H9 (cell line): ENCODE results near the gene CLDN16. TPM values are rescaled to one million over a fixed set of nuclear protein-coding genes. Genes with fewer than 3 reads are reported as not detected.

Experiments
- DNase-seq: peaks from one replicate; pipeline ENCODE4 v3.0.0-alpha.2; 2017
- H2AFZ ChIP-seq: one replicate; pipeline ENCODE4 v1.6.1; 2013; ENCODE audit warnings: mild to moderate bottlenecking, low read length, control low read depth, moderate library complexity
- H2AK5ac ChIP-seq: 2 replicates; pipeline ENCODE4 v1.6.1; 2013; ENCODE audit warnings: low read length, control low read depth, mixed read lengths; ENCODE audit not compliant: insufficient read length
- H2BK120ac ChIP-seq: one replicate; pipeline ENCODE4 v1.6.1; 2013; ENCODE audit warnings: low read depth, mild to moderate bottlenecking, low read length, control low read depth, inconsistent platforms; ENCODE audit not compliant: poor library complexity, severe bottlenecking
- H2BK12ac ChIP-seq: 2 replicates; pipeline ENCODE4 v1.6.1; 2013; ENCODE audit warnings: low read length, control low read depth, mixed read lengths, low read depth; ENCODE audit not compliant: insufficient read length
- H2BK15ac ChIP-seq: 2 replicates; pipeline ENCODE4 v1.6.1; 2013; ENCODE audit warnings: low read depth, low read length, control low read depth
- H2BK20ac ChIP-seq: one replicate; pipeline ENCODE4 v1.6.1; 2013; ENCODE audit warnings: low read depth, mild to moderate bottlenecking, low read length, control low read depth, inconsistent platforms; ENCODE audit not compliant: poor library complexity, severe bottlenecking
- H2BK5ac ChIP-seq: 2 replicates; pipeline ENCODE4 v1.6.1; 2013; ENCODE audit warnings: low read length, control low read depth, mixed read lengths; ENCODE audit not compliant: insufficient read length
- H3K14ac ChIP-seq: 2 replicates; pipeline ENCODE4 v1.6.1; 2013; ENCODE audit warnings: low read length, control low read depth; ENCODE audit not compliant: insufficient read depth
- H3K18ac ChIP-seq: 2 replicates; pipeline ENCODE4 v1.6.1; 2013; ENCODE audit warnings: low read depth, mild to moderate bottlenecking, mixed read lengths, low read length, control low read depth; ENCODE audit not compliant: insufficient read length
- H3K23ac ChIP-seq: 2 replicates; pipeline ENCODE4 v1.6.1; 2013; ENCODE audit warnings: low read length, control low read depth, mixed read lengths, low read depth; ENCODE audit not compliant: insufficient read length
- H3K23me2 ChIP-seq: 2 replicates; pipeline ENCODE4 v1.6.1; 2013; ENCODE audit warnings: low read depth, mild to moderate bottlenecking, mixed read lengths, low read length, control low read depth; ENCODE audit not compliant: insufficient read length, poor library complexity, severe bottlenecking
- H3K27ac ChIP-seq: 2 replicates; pipeline ENCODE4 v1.5.1; 2013; ENCODE audit warnings: low read length, control low read depth, mixed read lengths, low read depth; ENCODE audit not compliant: insufficient read length
- H3K27me3 ChIP-seq: 2 replicates; pipeline ENCODE4 v1.6.1; 2013; ENCODE audit warnings: low read length, control low read depth, inconsistent platforms; ENCODE audit not compliant: insufficient read depth
- H3K4ac ChIP-seq: 2 replicates; pipeline ENCODE4 v1.6.1; 2013; ENCODE audit warnings: low read depth, mild to moderate bottlenecking, control low read depth, inconsistent platforms, low read length, moderate library complexity
- H3K4me1 ChIP-seq: 2 replicates; pipeline ENCODE4 v1.6.1; 2013; ENCODE audit warnings: low read length, control low read depth, inconsistent platforms; ENCODE audit not compliant: insufficient read depth
- H3K4me2 ChIP-seq: 2 replicates; pipeline ENCODE4 v1.6.1; 2013; ENCODE audit warnings: low read length, control low read depth, mixed read lengths; ENCODE audit not compliant: insufficient read length, insufficient read depth
- H3K56ac ChIP-seq: 2 replicates; pipeline ENCODE4 v1.6.1; 2013; ENCODE audit warnings: low read depth, mild to moderate bottlenecking, mixed read lengths, low read length, control low read depth; ENCODE audit not compliant: insufficient read length
- H3K79me1 ChIP-seq: 2 replicates; pipeline ENCODE4 v1.6.1; 2013; ENCODE audit warnings: low read depth, mild to moderate bottlenecking, moderate library complexity, low read length, control low read depth, inconsistent platforms; ENCODE audit not compliant: insufficient read depth, poor library complexity, severe bottlenecking
- H3K79me2 ChIP-seq: 2 replicates; pipeline ENCODE4 v1.6.1; 2013; ENCODE audit warnings: low read length, control low read depth, inconsistent platforms; ENCODE audit not compliant: insufficient read depth
- H3K9ac ChIP-seq: 2 replicates; pipeline ENCODE4 v1.6.1; 2013; ENCODE audit warnings: low read length, control low read depth, mixed read lengths; ENCODE audit not compliant: insufficient read length; ENCODE audit errors: extremely low read depth
- H3K9me3 ChIP-seq: one replicate; pipeline ENCODE4 v1.6.1; 2013; ENCODE audit warnings: low read depth, low read length, inconsistent platforms; ENCODE audit not compliant: control insufficient read depth
- H3T11ph ChIP-seq: one replicate; pipeline ENCODE4 v1.6.1; 2013; ENCODE audit warnings: mild to moderate bottlenecking, low read length, control low read depth, inconsistent platforms
- H4K20me1 ChIP-seq: one replicate; pipeline ENCODE4 v1.6.1; 2013; ENCODE audit not compliant: control insufficient read depth, insufficient read length, insufficient read depth
- H4K5ac ChIP-seq: 2 replicates; pipeline ENCODE4 v1.6.1; 2013; ENCODE audit warnings: low read depth, mild to moderate bottlenecking, mixed read lengths, low read length, control low read depth; ENCODE audit not compliant: insufficient read length
- H4K8ac ChIP-seq: replicated peaks from 2 replicates; pipeline ENCODE4 v1.6.1; 2013; ENCODE audit warnings: low read length, control low read depth, mixed read lengths, low read depth; ENCODE audit not compliant: insufficient read length
- H4K91ac ChIP-seq: 2 replicates; pipeline ENCODE4 v1.6.1; 2013; ENCODE audit warnings: low read depth, mild to moderate bottlenecking, moderate library complexity, mixed read lengths, low read length, control low read depth; ENCODE audit not compliant: insufficient read length
- H3K27ac Mint-ChIP-seq, 3 experiments: 2 replicates in 2 of 3; 3 replicates in 1 of 3; pipeline ENCODE4 v1.8.0; 2020 to 2021; ENCODE audit warnings: mixed read lengths in 3 of 3, mild to moderate bottlenecking in 1 of 3, moderate library complexity in 1 of 3
- H3K27me3 Mint-ChIP-seq: 2 replicates; pipeline ENCODE4 v1.8.0; 2021; ENCODE audit warnings: low read depth, mild to moderate bottlenecking, moderate library complexity, mixed read lengths
- H3K36me3 Mint-ChIP-seq, 3 experiments: 2 replicates in 2 of 3; 3 replicates in 1 of 3; pipeline ENCODE4 v1.8.0; 2020 to 2021; ENCODE audit warnings: low read depth in 3 of 3, mixed read lengths in 3 of 3; ENCODE audit not compliant: insufficient read depth in 1 of 3
- H3K4me1 Mint-ChIP-seq, 2 experiments: 2 replicates each; pipeline ENCODE4 v1.8.0; 2020; ENCODE audit warnings: mixed read lengths in 2 of 2
- H3K4me3 Mint-ChIP-seq, 2 experiments: 2 replicates in 1 of 2; 3 replicates in 1 of 2; pipeline ENCODE4 v1.8.0; 2020 to 2021; ENCODE audit warnings: mild to moderate bottlenecking in 2 of 2, mixed read lengths in 2 of 2, moderate library complexity in 1 of 2
- H3K9me3 Mint-ChIP-seq, 2 experiments: 2 replicates in 1 of 2; 3 replicates in 1 of 2; pipeline ENCODE4 v1.8.0; 2020; ENCODE audit warnings: mild to moderate bottlenecking in 2 of 2, mixed read lengths in 2 of 2, moderate library complexity in 1 of 2
- CTCF ChIP-seq: fragments of 200-600 bp; sonication (generic); conservative IDR thresholded peaks from 3 replicates; pipeline ENCODE4 v1.8.0; 2021; ENCODE audit warnings: antibody characterized with exemption, mild to moderate bottlenecking
- WGBS: extraction: QIAGEN DNeasy Blood & Tissue Kit; methylation state at CpG from one replicate; pipeline ENCODE4 v1.1.7; 2013; ENCODE audit warnings: missing lambda C conversion rate, low lambda C conversion rate, mixed read lengths; ENCODE audit not compliant: insufficient read length; ENCODE audit errors: extremely low coverage; 5-methylcytosine and 5-hydroxymethylcytosine counted together
- total RNA-seq: library from RNA; stranded (reverse); gene quantifications from 2 replicates; pipeline ENCODE4 v1.2.1, GENCODE V29; 2021

The CLDN16 gene
- total RNA-seq, 1 experiment from 2014 or later = not detected

- H2BK20ac ChIP-seq = no peak overlapping the region
- H3K27me3 ChIP-seq = no peaks in the 10 kb centered on the region
- no peak overlapping the region for H3K14ac ChIP-seq
- no peak overlapping the region for H3K56ac ChIP-seq
- no CpG with 5 or more reads among the region's 8 CpGs for WGBS
- Mint-ChIP-seq H3K4me1 (no peaks in the 10 kb centered on the region), H3K4me3 (no peak overlapping the region), H3K9me3 (no peaks in the 10 kb centered on the region), H3K36me3 (no peaks in the 10 kb centered on the region), H3K27me3 (no peaks in the 10 kb centered on the region), H3K27ac (peak overlapping the region in 1 of 3 experiments; percentile 44; a peak in 1 of 7 replicates)
- H2AFZ ChIP-seq = no peak overlapping the region
- no peaks in the 10 kb centered on the region for H3K23me2 ChIP-seq
- H3K4ac ChIP-seq = no peak overlapping the region
- H2BK15ac ChIP-seq = no peak overlapping the region
- H4K20me1 ChIP-seq = no peaks in the 10 kb centered on the region
- H4K8ac ChIP-seq = no peak overlapping the region
- H3K79me2 ChIP-seq = no peaks in the 10 kb centered on the region
- no peak overlapping the region for H4K91ac ChIP-seq
- TF ChIP-seq CTCF = no peak
- no peak overlapping the region for H3K27ac ChIP-seq
- H3K4me2 ChIP-seq = no peak overlapping the region
- no peak overlapping the region for H2AK5ac ChIP-seq
- H3K4me1 ChIP-seq = no peaks in the 10 kb centered on the region
- H2BK12ac ChIP-seq = no peak overlapping the region
- no peak overlapping the region for H3K9ac ChIP-seq
- no peak overlapping the region for H3K23ac ChIP-seq
- no peaks in the 10 kb centered on the region for H3K9me3 ChIP-seq
- H2BK5ac ChIP-seq = no peak overlapping the region
- DNase-seq = no peak
- no peak overlapping the region for H4K5ac ChIP-seq
- no peak overlapping the region for H3T11ph ChIP-seq
- H2BK120ac ChIP-seq = no peak overlapping the region
- no peak overlapping the region for H3K18ac ChIP-seq
- no peaks in the 10 kb centered on the region for H3K79me1 ChIP-seq
Measured at GRCh38 chr3:190404715-190405114, 16.8 kb downstream of the CLDN16 start.
